Measurements from ENCODE around the gene DDX50. TPM values are rescaled to one million over a fixed set of nuclear protein-coding genes. Genes with fewer than 3 reads are reported as not detected.

DDX50 gene
- total RNA-seq, 1 experiment from 2014 or later: 33.8 TPM

- H3K79me2 ChIP-seq (ENCODE audit: low read depth): peaks cover 79% of the 10 kb centered on the region
- intact Hi-C loops (cut with micrococcal nuclease; ENCODE audit: unreplicated experiment): no loop called here
- H3K4me2 ChIP-seq: no peak overlapping the region
- H2AFZ ChIP-seq: no peak overlapping the region
- H3K27me3 ChIP-seq (ENCODE audit: insufficient read depth, low read depth): no peaks in the 10 kb centered on the region
- peaks cover 15% of the 10 kb centered on the region for H3K4me1 ChIP-seq (replicated peaks; ENCODE audit: insufficient read depth)
- POLR2A ChIA-PET (ENCODE audit: unreplicated experiment): no interaction called here
- no peaks in the 10 kb centered on the region for H3K9me2 ChIP-seq (ENCODE audit: insufficient read depth)
- no peak overlapping the region for H3K27ac ChIP-seq
- no peak for DNase-seq
- H3K4me3 ChIP-seq: no peak overlapping the region
- no peaks in the 10 kb centered on the region; the same call in 1 of the 2 replicates for H4K20me1 ChIP-seq (ENCODE audit: insufficient read depth)
- CTCF ChIA-PET: no interaction called here
- no peaks in the 10 kb centered on the region for H3K9me3 ChIP-seq (ENCODE audit: insufficient read depth, low read depth)
- H3F3A ChIP-seq (ENCODE audit: insufficient read depth, low read depth): peaks cover 9% of the 10 kb centered on the region
- no peak for TF ChIP-seq EZH2 (IDR thresholded peaks at IDR 0.05; ENCODE audit: low read depth)
- TF ChIP-seq CTCF (conservative IDR thresholded peaks at IDR 0.05): no peak
- H3K36me3 ChIP-seq (ENCODE audit: low read depth): no peaks in the 10 kb centered on the region
- BruUV-seq (replicated peaks): no TSS peak
These were observed 91.7 kb downstream of the DDX50 start for GRCh38 chr10:68992636-68993440.

Other genes starting within 250 kb of the DDX50 start
- gene CCAR1, start 180.1 kb upstream of the DDX50 start, total RNA-seq (2021): 66.1 and 98.3 TPM in 2 replicates
- 3.9 and 4.4 TPM in 2 replicates for gene STOX1, start 73.8 kb upstream of the DDX50 start, total RNA-seq (2021)
- gene DDX21, start 54.9 kb downstream of the DDX50 start, total RNA-seq (2021): 65.8 and 88.0 TPM in 2 replicates
- 26.0 and 30.1 TPM in 2 replicates for gene KIFBP, start 87.5 kb downstream of the DDX50 start, total RNA-seq (2021)
- gene SRGN, start 186.8 kb downstream of the DDX50 start, total RNA-seq (2021): 57.4 and 58.9 TPM in 2 replicates
- gene VPS26A, start 222.9 kb downstream of the DDX50 start, total RNA-seq (2021): 90.0 and 102 TPM in 2 replicates